Esophagus squamous epithelium (tissue), 5 donors: ENCODE data around the gene KIAA0319L. TPM values are rescaled to one million over a fixed set of nuclear protein-coding genes. Genes with fewer than 3 reads are reported as not detected.
"Not testable (repeated sequence)": the region's sequence is repeated elsewhere in the genome, so short reads cannot be mapped to it uniquely, and the experiment has no call there.

Source experiments
- DNase-seq: peaks from one replicate; lab custom pipeline; 2025; lab: John Stamatoyannopoulos, UW
- H3K27ac ChIP-seq, 4 donors: fragments of 200-600 bp; sonication (generic); one replicate each; pipeline ENCODE4 v1.5.1; 2016 to 2019; ENCODE audit warnings: mild to moderate bottlenecking in 1 of 4
- H3K27me3 ChIP-seq, 4 donors: fragments of 200-600 bp; sonication (generic); 1 replicate in 3 of 4; 2 replicates in 1 of 4; pipeline versions ENCODE4 v1.5.1 to v1.6.0; 2017 to 2021; ENCODE audit warnings: antibody characterized with exemption in 1 of 4
- H3K36me3 ChIP-seq, 3 donors: fragments of 200-600 bp; sonication (generic); one replicate each; pipeline ENCODE4 v1.5.1; 2016 to 2019
- H3K4me1 ChIP-seq, 3 donors: fragments of 200-600 bp; sonication (generic); one replicate each; pipeline ENCODE4 v1.5.1; 2017 to 2019
- H3K4me3 ChIP-seq, 4 donors: fragments of 200-600 bp; sonication (generic); 1 replicate in 3 of 4; 2 replicates in 1 of 4; pipeline ENCODE4 v1.5.1; 2016 to 2019; ENCODE audit warnings: mild to moderate bottlenecking in 2 of 4, moderate library complexity in 1 of 4
- H3K9me3 ChIP-seq, 3 donors: fragments of 200-600 bp; sonication (generic); one replicate each; pipeline ENCODE4 v1.5.1; 2016 to 2019
- POLR2A ChIP-seq, 4 donors: fragments of 450-650 bp; IDR thresholded peaks; one replicate each; pipeline ENCODE4 v1.6.1; 2017; ENCODE audit warnings: antibody characterized with exemption in 4 of 4, mild to moderate bottlenecking in 4 of 4, moderate library complexity in 3 of 4
- WGBS, 2 donors: methylation state at CpG; one replicate each; pipeline ENCODE4 v1.1.5; 2018; 5-methylcytosine and 5-hydroxymethylcytosine counted together
- intact Hi-C: fragments of 100-400 bp; cut with DNase I; formaldehyde crosslinking; loops from one replicate; pipeline ENCODE4 v1.15.0; 2022
- total RNA-seq, 4 donors: library from RNA; depleted of rRNA; stranded (reverse); fragments of >200 nt; gene quantifications; one replicate each; pipeline ENCODE4 v1.1.0, GENCODE V29; 2016
- TF ChIP-seq, protein P1 (sequence below), 6 experiments: fragments of 450-650 bp in 4 of 6; fragments of 200-600 bp in 2 of 6; sonication (generic) in 2 of 6; IDR thresholded peaks; one replicate each; pipeline ENCODE4 v1.5.1; 2016 to 2019; ENCODE audit warnings: antibody characterized with exemption in 6 of 6, mild to moderate bottlenecking in 4 of 6, moderate library complexity in 4 of 6
- donor health status: DM: yes; HTN: yes; CAD: no.

KIAA0319L gene
- total RNA-seq, 4 donors from 2014 or later: 24.8 to 53.4 (median 28.4) TPM

DNA sequence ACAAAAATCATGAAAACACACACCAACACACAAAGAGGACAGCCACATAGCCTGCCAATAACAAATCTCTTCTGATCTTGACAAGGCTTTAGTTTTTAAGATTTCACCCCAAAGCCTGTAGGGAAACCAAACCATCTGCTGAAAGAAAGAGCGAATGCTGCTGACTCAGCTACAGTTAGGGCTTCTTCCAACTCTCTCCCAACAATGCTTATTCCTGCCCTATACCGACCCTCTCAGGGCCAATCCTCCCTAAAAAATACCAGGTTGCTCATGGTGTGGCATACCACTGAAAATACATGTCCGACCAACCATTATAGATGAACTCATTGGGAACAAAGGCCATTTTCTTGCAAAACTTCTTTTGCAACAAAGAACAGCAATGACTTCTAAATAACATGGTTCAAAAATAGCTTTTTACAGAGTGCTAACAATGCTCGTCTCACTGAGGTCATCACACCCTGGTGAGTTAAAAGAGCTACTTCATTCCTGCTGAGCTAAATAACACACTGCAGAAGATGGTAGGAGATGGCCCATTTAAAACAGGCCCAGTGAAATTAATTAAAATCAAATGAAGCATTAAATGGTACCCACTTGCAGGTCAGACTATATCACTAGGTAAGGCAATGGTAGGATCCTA lies 86.1 kb downstream of the KIAA0319L start:
- Histone ChIP-seq H3K4me3 (no peak overlapping the region), H3K9me3 (no peaks in the 10 kb centered on the region), H3K27me3 (no peaks in the 10 kb centered on the region), H3K36me3 (peaks cover 0 to 89% (median 9%) of the 10 kb centered on the region in 3 donors), H3K27ac (no peak overlapping the region), H3K4me1 (no peaks in the 10 kb centered on the region)
- DNase-seq: no peak
- intact Hi-C loops: no loop called here
- 81 to 92% methylated on average over 4 of the region's 4 CpGs for WGBS, 2 donors
- TF ChIP-seq POLR2A (IDR thresholded peaks at IDR 0.05): no peak
- TF ChIP-seq, protein P1, sequence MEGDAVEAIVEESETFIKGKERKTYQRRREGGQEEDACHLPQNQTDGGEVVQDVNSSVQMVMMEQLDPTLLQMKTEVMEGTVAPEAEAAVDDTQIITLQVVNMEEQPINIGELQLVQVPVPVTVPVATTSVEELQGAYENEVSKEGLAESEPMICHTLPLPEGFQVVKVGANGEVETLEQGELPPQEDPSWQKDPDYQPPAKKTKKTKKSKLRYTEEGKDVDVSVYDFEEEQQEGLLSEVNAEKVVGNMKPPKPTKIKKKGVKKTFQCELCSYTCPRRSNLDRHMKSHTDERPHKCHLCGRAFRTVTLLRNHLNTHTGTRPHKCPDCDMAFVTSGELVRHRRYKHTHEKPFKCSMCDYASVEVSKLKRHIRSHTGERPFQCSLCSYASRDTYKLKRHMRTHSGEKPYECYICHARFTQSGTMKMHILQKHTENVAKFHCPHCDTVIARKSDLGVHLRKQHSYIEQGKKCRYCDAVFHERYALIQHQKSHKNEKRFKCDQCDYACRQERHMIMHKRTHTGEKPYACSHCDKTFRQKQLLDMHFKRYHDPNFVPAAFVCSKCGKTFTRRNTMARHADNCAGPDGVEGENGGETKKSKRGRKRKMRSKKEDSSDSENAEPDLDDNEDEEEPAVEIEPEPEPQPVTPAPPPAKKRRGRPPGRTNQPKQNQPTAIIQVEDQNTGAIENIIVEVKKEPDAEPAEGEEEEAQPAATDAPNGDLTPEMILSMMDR (IDR thresholded peaks at IDR 0.05): no peak

- Histone ChIP-seq H3K36me3 (peaks cover 0 to 89% (median 17%) of the 10 kb centered on the region in 3 donors), H3K9me3 (no peaks in the 10 kb centered on the region), H3K4me3 (no peak overlapping the region), H3K4me1 (no peaks in the 10 kb centered on the region), H3K27ac (no peak overlapping the region), H3K27me3 (no peaks in the 10 kb centered on the region)
- DNase-seq: no peak
- intact Hi-C loops: no loop called here
- TF ChIP-seq, protein P1 (IDR thresholded peaks at IDR 0.05): no peak
- TF ChIP-seq POLR2A (IDR thresholded peaks at IDR 0.05): no peak
- 85 to 88% methylated on average over 1 of the region's 1 CpG for WGBS, 2 donors
These were observed 91.1 kb downstream of the KIAA0319L start for GRCh38 chr1:35466120-35466519.

DNA sequence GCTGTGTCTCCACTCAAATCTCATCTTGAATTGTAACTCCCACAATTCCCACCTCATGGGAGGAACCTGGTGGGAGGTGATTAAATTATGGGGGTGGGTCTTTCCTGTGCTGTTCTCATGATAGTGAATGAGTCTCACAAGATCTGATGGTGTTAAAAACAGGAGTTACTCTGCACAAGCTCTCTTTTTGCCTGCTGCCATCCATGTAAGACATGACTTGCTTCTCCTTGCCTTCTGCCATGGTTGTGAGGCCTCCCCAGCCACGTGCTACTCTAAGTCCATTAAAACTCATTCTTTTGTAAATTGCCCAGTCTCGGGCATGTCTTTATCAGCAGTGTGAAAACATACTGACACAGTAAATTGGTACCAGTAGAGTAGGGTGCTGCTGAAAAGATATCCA lies 93.5 kb downstream of the KIAA0319L start:
- DNase-seq, H3K27ac ChIP-seq, H3K4me3 ChIP-seq, H3K27me3 ChIP-seq, intact Hi-C loops, H3K4me1 ChIP-seq, H3K9me3 ChIP-seq: not testable (repeated sequence)
- whole genome bisulfite sequencing, 2 donors: 90 to 100% methylated on average over 2 of the region's 2 CpGs
- peaks cover 0 to 87% (median 8%) of the 10 kb centered on the region in 3 donors for H3K36me3 ChIP-seq

GRCh38 chr1:35463232-35463631 lies 94.0 kb downstream of the KIAA0319L start:
- Histone ChIP-seq H3K4me3 (no peak overlapping the region), H3K4me1 (no peaks in the 10 kb centered on the region), H3K27me3 (no peaks in the 10 kb centered on the region), H3K9me3 (no peaks in the 10 kb centered on the region), H3K36me3 (peaks cover 0 to 87% (median 8%) of the 10 kb centered on the region in 3 donors), H3K27ac (no peak overlapping the region)
- DNase-seq: no peak
- intact Hi-C loops: no loop called here
- TF ChIP-seq, protein P1 (IDR thresholded peaks at IDR 0.05): no peak
- TF ChIP-seq POLR2A (IDR thresholded peaks at IDR 0.05): no peak
- WGBS, 2 donors: 76 to 100% methylated on average over 2 of the region's 2 CpGs

DNA sequence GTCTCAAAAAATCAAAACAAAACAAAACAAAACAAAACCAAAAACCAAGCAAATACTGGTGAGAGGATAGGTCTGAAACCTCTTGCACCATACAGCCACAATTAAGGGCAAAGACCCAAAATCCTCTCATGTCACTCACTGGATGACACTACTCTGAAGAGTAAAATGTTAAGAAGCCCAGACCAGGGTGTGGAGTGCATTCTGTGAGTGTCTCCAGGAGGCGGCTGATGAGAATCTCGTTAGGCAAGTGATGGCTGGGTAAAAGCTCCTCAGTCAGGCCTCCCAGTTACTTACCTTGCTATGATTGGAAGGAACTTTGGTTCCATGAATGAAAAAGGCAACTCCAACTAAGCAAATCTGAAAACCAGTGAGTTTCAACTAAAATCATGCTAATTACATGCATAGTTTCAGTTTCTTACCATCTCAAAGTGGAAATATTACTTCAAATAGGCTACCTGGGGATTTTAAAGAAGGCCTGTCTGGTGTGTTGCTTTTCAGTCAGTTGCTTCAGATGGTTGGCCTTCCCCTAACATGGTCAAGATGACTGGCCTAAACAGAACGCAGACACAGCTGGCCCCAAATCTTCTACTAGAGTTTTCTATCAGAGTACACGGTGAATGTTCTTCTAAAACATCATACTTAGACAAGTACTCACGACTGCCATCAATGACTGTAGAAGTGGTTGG lies 95.1 kb downstream of the KIAA0319L start:
- 60 to 94% methylated on average over 5 of the region's 5 CpGs for WGBS, 2 donors
- H3K9me3 ChIP-seq: no peaks in the 10 kb centered on the region
- H3K4me1 ChIP-seq: no peaks in the 10 kb centered on the region
- H3K27me3 ChIP-seq: no peaks in the 10 kb centered on the region
- peaks cover 0 to 94% (median 8%) of the 10 kb centered on the region in 3 donors for H3K36me3 ChIP-seq
- DNase-seq: no peak
- no peak overlapping the region for H3K4me3 ChIP-seq
- intact Hi-C loops: no loop called here
- TF ChIP-seq POLR2A (IDR thresholded peaks at IDR 0.05): no peak
- TF ChIP-seq, protein P1 (IDR thresholded peaks at IDR 0.05): no peak
- no peak overlapping the region for H3K27ac ChIP-seq
